GM18526 (cell line): ENCODE data around the gene TIMM17B.

Experiments
- POLR2A ChIP-seq: IDR thresholded peaks from 3 replicates; pipeline ENCODE4 v1.6.1; 2011; ENCODE audit not compliant: insufficient read length; ENCODE audit errors: extremely low read depth

Gene TIMM17B

GRCh38 chrX:48897625-48898306 is at the start of gene TIMM17B, which contains the start of gene PQBP1:
TSS of gene TIMM17B (minus strand) at chrX:48897768. CDS start at chrX:48897749, 19 bp downstream.
TSS of gene PQBP1 (plus strand) at chrX:48897930. CDS start at chrX:48898510, 580 bp downstream.
- TF ChIP-seq POLR2A: peak; percentile 75

- no peak for TF ChIP-seq POLR2A
These were observed 48.2 kb upstream of the TIMM17B start for GRCh38 chrX:48945517-48946348.

GRCh38 chrX:48942895-48943294 is 45.3 kb upstream of the TIMM17B start:
- TF ChIP-seq POLR2A: no peak

GRCh38 chrX:48940404-48940955 is 42.9 kb upstream of the TIMM17B start:
- no peak for TF ChIP-seq POLR2A

- no peak for TF ChIP-seq POLR2A
These were observed 42.1 kb upstream of the TIMM17B start for GRCh38 chrX:48939524-48940228.

GRCh38 chrX:48938721-48939425 is 41.3 kb upstream of the TIMM17B start:
- no peak for TF ChIP-seq POLR2A

- peak; percentile 13 for TF ChIP-seq POLR2A
These were observed 39.7 kb upstream of the TIMM17B start for GRCh38 chrX:48937054-48937907.

GRCh38 chrX:48936429-48937053 is 39.0 kb upstream of the TIMM17B start:
- no peak for TF ChIP-seq POLR2A

- no peak for TF ChIP-seq POLR2A
These were observed 37.7 kb upstream of the TIMM17B start for GRCh38 chrX:48935301-48935670.

GRCh38 chrX:48934581-48935300 is 37.2 kb upstream of the TIMM17B start:
- no peak for TF ChIP-seq POLR2A

- TF ChIP-seq POLR2A: no peak
These were observed 36.2 kb upstream of the TIMM17B start for GRCh38 chrX:48933757-48934156.

GRCh38 chrX:48927736-48928382 is 30.3 kb upstream of the TIMM17B start:
- TF ChIP-seq POLR2A: no peak
